ENCODE results near the gene SLC15A4.
A peak's percentile ranks its signal among the peaks of the same experiment; 100 is the strongest.
"Not testable (repeated sequence)": the region's sequence is repeated elsewhere in the genome, so short reads cannot be mapped to it uniquely, and the experiment has no call there.

SLC15A4 gene

DNA sequence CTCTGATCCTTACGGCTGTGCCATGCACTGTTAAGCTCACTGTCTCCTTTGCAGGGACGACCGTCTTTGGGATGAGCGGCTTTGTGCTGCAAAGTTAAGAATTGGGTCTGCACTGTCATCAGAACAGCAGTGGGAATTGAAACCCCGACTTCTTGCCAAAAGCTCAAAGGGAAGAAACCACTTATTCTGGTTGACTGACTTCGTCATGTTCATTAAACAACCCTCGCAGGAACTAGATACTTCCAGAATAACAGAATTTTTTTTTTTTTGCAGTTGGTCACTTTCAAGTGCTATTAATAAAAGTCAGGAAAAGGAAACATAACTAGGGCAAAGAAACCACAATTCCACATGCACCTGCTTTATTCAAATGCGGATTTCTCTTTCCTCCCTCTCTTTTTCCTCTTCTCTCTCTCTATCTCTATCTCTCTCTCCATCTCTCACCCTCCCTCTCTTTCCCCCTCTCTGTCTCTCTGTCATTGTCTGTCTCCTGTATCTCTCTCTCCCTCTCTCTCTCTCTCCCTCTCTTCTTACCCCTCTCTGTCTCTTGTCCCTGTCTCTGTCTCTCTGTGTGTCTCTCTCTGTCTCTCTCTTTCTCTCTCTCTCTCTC, 17.2 kb upstream of the SLC15A4 start:
- Histone ChIP-seq H3K4me3 (ENCODE audit: low read depth, low read length) (no peak overlapping the region), H3K9me3 (ENCODE audit: control insufficient read depth, insufficient read depth, low read length) (no peaks in the 10 kb centered on the region), H3K4me1 (ENCODE audit: control insufficient read depth, insufficient read depth, low read length) (no peaks in the 10 kb centered on the region), H3K36me3 (ENCODE audit: control insufficient read depth, insufficient read depth, low read length) (no peaks in the 10 kb centered on the region), H3K27me3 (ENCODE audit: control insufficient read depth, insufficient read depth, low read length) (no peaks in the 10 kb centered on the region), H3K9ac (ENCODE audit: low read depth, low read length) (no peak overlapping the region)

DNA sequence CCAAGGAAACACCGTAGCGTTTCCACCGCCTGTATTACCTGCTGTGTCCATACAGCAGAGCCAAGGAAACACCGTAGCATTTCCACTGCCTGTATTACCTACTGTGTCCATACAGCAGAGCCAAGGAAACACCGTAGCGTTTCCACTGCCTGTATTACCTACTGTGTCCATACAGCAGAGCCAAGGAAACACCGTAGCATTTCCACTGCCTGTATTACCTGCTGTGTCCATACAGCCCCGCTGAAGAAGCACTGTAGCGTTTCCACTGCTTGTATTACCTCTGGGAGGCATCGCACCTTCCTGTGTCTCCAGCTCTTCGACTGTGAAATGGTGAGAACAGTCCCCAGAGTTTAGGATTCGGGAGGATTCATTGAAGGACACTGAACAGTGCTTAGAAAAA, 16.1 kb upstream of the SLC15A4 start:
- H3K9me3 ChIP-seq (ENCODE audit: control insufficient read depth, insufficient read depth, low read length); H3K9ac ChIP-seq (ENCODE audit: low read depth, low read length); H3K4me1 ChIP-seq (ENCODE audit: control insufficient read depth, insufficient read depth, low read length); H3K4me3 ChIP-seq (ENCODE audit: low read depth, low read length); H3K36me3 ChIP-seq (ENCODE audit: control insufficient read depth, insufficient read depth, low read length); H3K27me3 ChIP-seq (ENCODE audit: control insufficient read depth, insufficient read depth, low read length): not testable (repeated sequence)

DNA sequence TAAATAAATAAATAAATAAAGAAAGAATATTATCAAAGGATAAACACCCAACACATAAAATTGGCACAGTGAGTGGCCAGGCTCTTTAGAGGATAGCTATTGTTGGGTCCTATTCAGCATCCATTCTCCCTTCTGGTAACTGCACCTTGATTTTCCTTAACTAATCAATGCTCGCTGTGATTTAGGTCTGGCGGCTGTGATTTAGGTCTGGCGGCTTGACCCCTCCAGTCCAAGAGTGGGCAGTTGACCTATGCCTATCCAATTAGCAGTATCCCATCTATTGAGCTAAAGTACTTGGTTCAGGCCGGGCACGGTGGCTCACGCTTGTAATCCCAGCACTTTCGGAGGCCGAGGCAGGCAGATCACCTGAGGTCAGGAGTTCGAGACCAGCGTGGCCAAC, 9.7 kb upstream of the SLC15A4 start:
- Histone ChIP-seq H3K36me3 (ENCODE audit: control insufficient read depth, insufficient read depth, low read length) (no peaks in the 10 kb centered on the region), H3K27me3 (ENCODE audit: control insufficient read depth, insufficient read depth, low read length) (no peaks in the 10 kb centered on the region), H3K9ac (ENCODE audit: low read depth, low read length) (no peak overlapping the region), H3K4me1 (ENCODE audit: control insufficient read depth, insufficient read depth, low read length) (no peaks in the 10 kb centered on the region), H3K4me3 (ENCODE audit: low read depth, low read length) (no peak overlapping the region), H3K9me3 (ENCODE audit: control insufficient read depth, insufficient read depth, low read length) (no peaks in the 10 kb centered on the region)

DNA sequence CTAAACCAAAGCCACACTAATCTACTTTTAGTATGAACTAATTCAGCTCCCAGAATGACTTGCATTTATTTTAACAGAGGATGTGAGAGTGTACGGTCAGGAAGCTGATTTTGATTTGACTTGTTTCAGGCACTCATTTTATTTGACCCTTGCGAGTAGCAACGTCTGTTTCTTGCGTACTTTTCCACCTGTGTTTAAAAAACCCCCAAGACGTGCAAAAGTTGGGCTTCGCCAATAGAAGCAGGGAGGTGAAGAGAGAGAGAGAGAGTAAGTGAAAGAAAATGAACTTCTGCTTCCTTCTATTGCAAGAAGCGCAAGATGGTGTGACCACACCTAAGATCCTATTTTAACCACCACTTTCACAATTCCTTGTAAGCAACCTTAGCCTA, 6.7 kb upstream of the SLC15A4 start:
- H3K27me3 ChIP-seq (ENCODE audit: control insufficient read depth, insufficient read depth, low read length) = no peaks in the 10 kb centered on the region
- H3K9me3 ChIP-seq (ENCODE audit: control insufficient read depth, insufficient read depth, low read length) = no peaks in the 10 kb centered on the region
- H3K36me3 ChIP-seq (ENCODE audit: control insufficient read depth, insufficient read depth, low read length) = peaks cover 3% of the 10 kb centered on the region
- H3K4me1 ChIP-seq (ENCODE audit: control insufficient read depth, insufficient read depth, low read length) = no peaks in the 10 kb centered on the region
- no peak overlapping the region for H3K4me3 ChIP-seq (ENCODE audit: low read depth, low read length)
- no peak overlapping the region for H3K9ac ChIP-seq (ENCODE audit: low read depth, low read length)

DNA sequence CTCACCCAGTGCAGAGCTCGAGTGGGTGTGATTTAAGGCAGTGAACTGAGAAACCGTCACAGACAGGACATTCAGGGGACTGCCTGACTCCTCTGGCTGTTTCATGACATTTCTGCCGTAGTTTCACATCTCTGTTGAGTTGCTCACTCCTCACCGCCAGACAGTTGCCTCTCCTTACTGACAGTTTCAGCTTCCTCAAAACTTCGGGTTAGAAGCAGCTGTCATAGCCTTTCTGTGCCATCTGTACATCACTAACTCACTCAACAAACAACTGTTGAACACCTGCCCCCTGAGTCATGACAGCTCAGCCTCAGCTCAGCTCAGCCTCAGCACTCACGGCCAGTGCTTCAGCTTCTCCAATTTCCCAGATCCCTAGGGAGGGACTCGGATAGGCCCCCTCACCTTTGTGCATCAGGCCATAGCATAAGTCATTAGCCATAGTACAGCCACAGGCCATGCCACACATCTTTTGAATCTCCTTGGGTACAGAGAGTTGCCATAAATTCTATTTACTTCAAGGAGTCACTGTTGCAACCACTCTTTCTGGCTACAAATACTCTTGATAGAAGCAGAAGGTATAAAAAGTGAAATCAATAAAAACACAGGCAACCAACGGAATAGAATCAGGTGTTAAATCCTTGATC, 6.2 kb upstream of the SLC15A4 start:
- Histone ChIP-seq H3K4me1 (ENCODE audit: control insufficient read depth, insufficient read depth, low read length) (no peaks in the 10 kb centered on the region), H3K9ac (ENCODE audit: low read depth, low read length) (no peak overlapping the region), H3K4me3 (ENCODE audit: low read depth, low read length) (no peak overlapping the region)

DNA sequence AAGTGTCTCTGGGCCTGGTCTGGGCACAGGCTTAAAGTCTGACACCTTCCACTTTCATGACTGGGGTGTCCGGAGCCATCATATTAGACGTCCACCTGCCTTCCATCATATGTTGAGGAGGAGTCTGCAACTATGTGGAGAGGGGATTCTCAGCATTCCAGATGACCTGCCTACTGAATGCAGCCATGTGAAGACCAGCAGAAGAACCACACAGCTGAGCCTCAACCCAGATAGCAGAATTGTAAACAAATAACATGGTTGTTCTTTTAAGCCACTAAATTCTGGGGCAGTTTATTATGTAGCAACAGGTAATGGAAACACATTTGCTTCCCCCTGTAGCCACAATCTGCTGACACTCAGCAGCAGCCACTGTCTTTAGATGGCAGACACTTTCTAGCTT, 4.0 kb upstream of the SLC15A4 start:
- no peaks in the 10 kb centered on the region for H3K9me3 ChIP-seq (ENCODE audit: control insufficient read depth, insufficient read depth, low read length)
- H3K36me3 ChIP-seq (ENCODE audit: control insufficient read depth, insufficient read depth, low read length) = peaks cover 3% of the 10 kb centered on the region
- peaks cover 5% of the 10 kb centered on the region for H3K4me1 ChIP-seq (ENCODE audit: control insufficient read depth, insufficient read depth, low read length)
- no peaks in the 10 kb centered on the region for H3K27me3 ChIP-seq (ENCODE audit: control insufficient read depth, insufficient read depth, low read length)
- H3K9ac ChIP-seq (ENCODE audit: low read depth, low read length) = no peak overlapping the region
- no peak overlapping the region for H3K4me3 ChIP-seq (ENCODE audit: low read depth, low read length)

More for the DNA sequence above, 6.2 kb upstream of the SLC15A4 start:
- Histone ChIP-seq H3K36me3 (ENCODE audit: control insufficient read depth, insufficient read depth, low read length) (peaks cover 3% of the 10 kb centered on the region), H3K9me3 (ENCODE audit: control insufficient read depth, insufficient read depth, low read length) (no peaks in the 10 kb centered on the region), H3K27me3 (ENCODE audit: control insufficient read depth, insufficient read depth, low read length) (no peaks in the 10 kb centered on the region)

DNA sequence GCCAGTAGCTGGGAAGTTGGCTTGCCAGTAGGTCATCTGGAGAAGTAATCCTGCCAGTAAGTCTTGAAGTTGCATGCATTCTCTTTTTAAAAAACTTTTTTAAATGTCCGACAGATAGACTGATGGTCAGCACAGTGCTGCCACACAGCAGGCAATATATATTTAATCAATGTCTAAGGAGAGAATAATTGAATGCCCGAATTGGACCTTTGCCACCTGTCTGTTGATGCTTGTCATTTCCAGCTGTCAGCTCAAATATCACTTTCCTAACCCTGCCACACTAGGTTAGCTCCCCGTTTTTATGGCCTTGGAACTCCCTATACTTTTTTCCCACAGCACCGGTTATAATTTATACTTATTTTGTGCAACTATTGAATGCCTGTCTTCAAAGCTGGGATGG, 2.1 kb upstream of the SLC15A4 start:
- H3K4me3 ChIP-seq (ENCODE audit: low read depth, low read length) = no peak overlapping the region
- H3K4me1 ChIP-seq (ENCODE audit: control insufficient read depth, insufficient read depth, low read length) = peaks cover 7% of the 10 kb centered on the region
- H3K36me3 ChIP-seq (ENCODE audit: control insufficient read depth, insufficient read depth, low read length) = peaks cover 3% of the 10 kb centered on the region
- no peaks in the 10 kb centered on the region for H3K9me3 ChIP-seq (ENCODE audit: control insufficient read depth, insufficient read depth, low read length)
- H3K27me3 ChIP-seq (ENCODE audit: control insufficient read depth, insufficient read depth, low read length) = no peaks in the 10 kb centered on the region
- H3K9ac ChIP-seq (ENCODE audit: low read depth, low read length) = no peak overlapping the region

DNA sequence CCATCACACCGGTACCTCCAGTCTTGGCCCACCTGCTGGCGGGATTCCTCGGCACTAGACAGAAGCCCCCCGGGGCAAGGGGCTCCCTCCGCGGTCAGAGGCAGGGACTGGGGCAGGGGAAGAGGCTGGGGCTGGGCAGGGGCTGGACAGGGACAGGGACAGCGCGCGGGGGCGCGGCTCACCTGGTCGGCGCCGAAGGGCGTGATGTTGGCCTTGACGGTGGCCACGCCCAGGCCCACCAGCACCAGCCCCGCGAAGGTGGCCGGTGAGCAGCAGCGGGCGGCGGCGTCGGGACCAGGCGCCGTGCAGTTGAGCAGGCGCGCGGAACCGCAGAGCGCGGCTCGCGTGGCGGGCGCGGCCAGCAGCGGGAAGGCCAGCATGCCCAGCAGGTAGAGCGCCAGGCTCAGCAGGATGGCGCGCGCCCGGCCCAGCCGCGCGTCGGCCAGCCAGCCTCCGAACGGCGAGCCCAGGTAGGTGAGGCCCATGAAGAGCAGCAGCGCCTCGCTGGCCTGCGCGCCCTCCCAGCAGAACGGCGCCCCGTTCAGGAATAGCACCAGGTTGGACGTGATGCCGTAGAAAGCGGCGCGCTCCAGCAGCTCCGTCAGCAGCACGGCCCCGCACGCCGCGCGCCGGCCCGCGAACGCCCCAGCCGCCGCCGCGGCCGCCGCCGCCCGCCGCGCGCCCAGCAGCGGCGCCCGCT, 392 bp downstream of the SLC15A4 start:
- peaks cover 16% of the 10 kb centered on the region for H3K4me1 ChIP-seq (ENCODE audit: control insufficient read depth, insufficient read depth, low read length)

DNA sequence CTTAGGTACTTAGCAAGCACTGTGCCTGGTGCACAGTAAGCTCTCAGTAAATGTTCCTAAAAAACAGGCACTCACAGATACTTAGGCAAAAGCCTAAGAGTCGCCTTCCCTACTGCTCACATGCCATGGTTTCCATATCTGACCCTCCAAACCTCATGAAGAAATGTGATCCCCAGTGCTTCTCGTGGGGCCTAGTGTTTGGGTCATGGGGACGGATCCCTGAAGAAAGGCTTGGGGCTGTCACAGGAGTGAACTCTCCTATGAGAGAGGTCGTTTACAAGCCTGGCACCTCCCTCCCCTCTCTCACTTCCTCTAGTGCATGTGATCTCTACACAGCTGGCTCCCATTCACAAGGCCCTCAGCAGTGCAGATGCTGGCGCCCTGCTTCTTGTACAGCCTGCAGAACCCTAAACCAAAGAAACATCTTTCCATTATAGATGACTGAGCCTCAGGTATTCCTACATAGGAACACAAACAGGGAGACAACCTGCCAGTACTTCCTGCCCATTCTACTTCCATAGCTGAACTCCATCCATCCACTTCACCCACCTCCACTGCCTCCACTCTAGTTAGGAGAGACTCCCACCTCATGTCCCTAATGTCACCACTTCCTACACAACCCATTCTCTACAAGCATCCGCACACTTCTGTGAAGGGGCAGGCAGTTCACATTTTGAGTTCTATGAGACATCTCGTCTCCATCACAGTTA, 2.9 kb downstream of the SLC15A4 start:
- H3K4me3 ChIP-seq (ENCODE audit: low read depth, low read length) = no peak overlapping the region
- no peaks in the 10 kb centered on the region for H3K36me3 ChIP-seq (ENCODE audit: control insufficient read depth, insufficient read depth, low read length)
- no peak overlapping the region for H3K9ac ChIP-seq (ENCODE audit: low read depth, low read length)
- H3K4me1 ChIP-seq (ENCODE audit: control insufficient read depth, insufficient read depth, low read length) = peaks cover 26% of the 10 kb centered on the region
- no peaks in the 10 kb centered on the region for H3K27me3 ChIP-seq (ENCODE audit: control insufficient read depth, insufficient read depth, low read length)
- H3K9me3 ChIP-seq (ENCODE audit: control insufficient read depth, insufficient read depth, low read length) = no peaks in the 10 kb centered on the region

More for the DNA sequence above, 392 bp downstream of the SLC15A4 start:
- H3K36me3 ChIP-seq (ENCODE audit: control insufficient read depth, insufficient read depth, low read length) = peaks cover 3% of the 10 kb centered on the region
- peak overlapping the region; percentile 76 for H3K9ac ChIP-seq (ENCODE audit: low read depth, low read length)
- peak overlapping the region; percentile 77 for H3K4me3 ChIP-seq (ENCODE audit: low read depth, low read length)
- no peaks in the 10 kb centered on the region for H3K9me3 ChIP-seq (ENCODE audit: control insufficient read depth, insufficient read depth, low read length)
- no peaks in the 10 kb centered on the region for H3K27me3 ChIP-seq (ENCODE audit: control insufficient read depth, insufficient read depth, low read length)

DNA sequence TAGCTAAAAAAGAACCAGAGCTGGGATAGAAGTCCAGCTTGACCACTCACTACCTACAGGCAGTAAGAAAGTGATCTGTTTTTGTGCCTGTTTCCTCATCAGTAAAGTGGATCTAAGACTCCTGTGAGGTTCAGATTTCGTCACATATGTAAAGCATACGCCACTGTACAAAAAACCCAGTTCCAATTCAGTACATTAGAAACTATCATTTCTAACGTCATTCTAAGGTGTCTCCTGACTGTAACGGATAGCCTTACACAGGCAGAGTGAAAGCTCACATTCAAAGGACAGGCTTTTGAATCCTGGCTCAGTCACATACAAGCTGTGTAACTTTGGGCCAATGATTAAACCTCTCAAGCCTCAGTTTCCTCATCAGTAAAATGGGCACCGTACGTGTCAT, 3.5 kb downstream of the SLC15A4 start:
- H3K9ac ChIP-seq (ENCODE audit: low read depth, low read length) = no peak overlapping the region
- peaks cover 26% of the 10 kb centered on the region for H3K4me1 ChIP-seq (ENCODE audit: control insufficient read depth, insufficient read depth, low read length)

DNA sequence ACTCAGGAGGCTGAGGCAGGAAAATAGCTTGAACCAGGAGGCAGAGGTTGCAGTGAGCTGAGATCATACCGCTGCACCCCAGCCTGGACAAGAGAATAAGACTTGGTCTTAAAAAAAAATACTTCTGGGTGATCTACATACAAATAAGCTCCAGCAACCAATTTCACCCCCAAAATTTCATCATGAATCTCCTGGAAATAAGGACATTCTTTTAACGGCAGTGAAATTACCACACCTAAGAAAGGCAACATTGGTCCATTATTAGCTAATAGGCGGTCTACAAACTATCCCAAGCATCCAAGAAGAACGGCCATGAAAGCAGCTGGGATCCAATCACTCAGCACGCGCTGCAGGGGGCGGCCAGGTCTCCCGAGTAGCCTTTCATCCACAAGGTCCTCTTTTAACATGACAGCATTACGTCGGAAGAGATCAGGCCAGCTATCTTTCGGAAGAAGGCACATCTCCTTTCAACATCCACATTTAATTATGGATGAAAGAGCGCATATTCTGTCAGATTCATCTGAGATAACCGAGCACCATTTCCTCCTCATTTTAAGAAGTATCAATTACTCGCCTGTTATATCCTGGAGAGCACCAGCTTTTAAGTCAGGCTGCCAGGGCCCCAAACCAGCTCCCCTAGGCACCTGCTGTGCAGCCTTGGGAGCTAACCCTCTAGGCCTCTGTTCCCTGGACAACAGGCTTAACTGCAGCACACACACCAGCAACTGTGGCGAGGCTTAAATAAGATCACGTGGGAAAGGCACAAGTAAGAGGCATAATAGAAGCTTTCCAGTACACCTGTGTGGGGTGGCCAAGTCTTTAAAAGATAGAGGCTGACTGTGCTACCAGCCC, 4.2 kb downstream of the SLC15A4 start:
- H3K4me1 ChIP-seq (ENCODE audit: control insufficient read depth, insufficient read depth, low read length) = peaks cover 21% of the 10 kb centered on the region
- no peak overlapping the region for H3K4me3 ChIP-seq (ENCODE audit: low read depth, low read length)
- no peaks in the 10 kb centered on the region for H3K27me3 ChIP-seq (ENCODE audit: control insufficient read depth, insufficient read depth, low read length)
- H3K9ac ChIP-seq (ENCODE audit: low read depth, low read length) = no peak overlapping the region
- H3K36me3 ChIP-seq (ENCODE audit: control insufficient read depth, insufficient read depth, low read length) = no peaks in the 10 kb centered on the region
- H3K9me3 ChIP-seq (ENCODE audit: control insufficient read depth, insufficient read depth, low read length) = no peaks in the 10 kb centered on the region

More for the DNA sequence above, 3.5 kb downstream of the SLC15A4 start:
- H3K9me3 ChIP-seq (ENCODE audit: control insufficient read depth, insufficient read depth, low read length) = no peaks in the 10 kb centered on the region
- H3K27me3 ChIP-seq (ENCODE audit: control insufficient read depth, insufficient read depth, low read length) = no peaks in the 10 kb centered on the region
- H3K4me3 ChIP-seq (ENCODE audit: low read depth, low read length) = no peak overlapping the region
- H3K36me3 ChIP-seq (ENCODE audit: control insufficient read depth, insufficient read depth, low read length) = no peaks in the 10 kb centered on the region
